NCI-H748 treated with DMSO at 0.1 percent for 48 hours (cell line): ENCODE data around the gene MAN1C1.

Experiments
- DNase-seq: peaks from one replicate; lab custom pipeline; 2025; lab: John Stamatoyannopoulos, UW

The MAN1C1 gene

DNA sequence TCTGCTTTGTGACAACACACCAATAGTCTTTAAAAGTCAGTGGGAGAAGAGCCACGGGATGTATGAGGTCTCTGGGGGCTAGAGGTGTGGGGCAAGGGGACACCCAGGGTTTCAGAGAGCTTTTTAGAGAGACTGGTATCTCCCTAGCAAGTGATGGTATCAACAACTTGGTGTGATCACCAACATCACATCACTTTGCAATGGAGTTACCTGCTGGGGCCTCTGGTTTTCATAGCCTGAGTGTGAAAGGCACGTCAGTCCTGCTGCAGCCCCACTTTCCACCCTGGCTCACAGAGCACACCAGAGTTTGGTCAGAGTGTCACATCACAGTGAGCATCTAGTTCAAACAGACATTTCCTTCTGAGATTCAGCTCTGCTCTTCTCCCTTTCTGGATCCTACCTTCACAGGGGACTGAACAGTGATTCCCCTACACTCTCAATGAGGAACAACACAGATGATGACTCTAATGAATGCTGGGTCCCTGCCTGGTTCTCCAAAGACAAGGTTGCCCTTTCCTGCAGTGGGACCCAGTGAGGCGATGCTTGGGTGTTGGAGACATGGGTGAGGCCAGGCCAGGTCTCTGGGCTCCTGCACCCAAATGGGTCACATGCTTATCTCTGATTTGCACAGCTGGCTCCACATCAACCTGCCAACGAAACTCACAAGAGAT is 2.0 kb upstream of the MAN1C1 start:
- no peak for DNase-seq

DNA sequence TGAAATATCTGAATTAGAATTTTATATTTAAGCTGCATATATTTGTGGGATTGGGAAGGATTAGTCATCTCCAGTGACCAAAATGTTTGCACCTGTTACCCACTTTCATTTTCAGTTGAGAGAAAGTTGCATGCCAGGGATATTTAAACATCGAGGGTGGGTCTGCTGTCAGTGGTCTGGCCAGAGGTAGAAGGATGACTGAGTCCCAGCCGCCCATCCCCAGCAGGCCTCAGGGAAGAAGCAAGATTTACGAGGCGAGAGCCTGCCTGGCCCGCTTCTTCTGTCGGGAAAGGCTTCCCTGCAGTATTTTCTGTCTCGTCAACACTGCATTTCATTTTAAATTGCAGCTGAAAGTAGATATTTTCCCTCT is 1.4 kb upstream of the MAN1C1 start:
- DNase-seq: no peak

DNA sequence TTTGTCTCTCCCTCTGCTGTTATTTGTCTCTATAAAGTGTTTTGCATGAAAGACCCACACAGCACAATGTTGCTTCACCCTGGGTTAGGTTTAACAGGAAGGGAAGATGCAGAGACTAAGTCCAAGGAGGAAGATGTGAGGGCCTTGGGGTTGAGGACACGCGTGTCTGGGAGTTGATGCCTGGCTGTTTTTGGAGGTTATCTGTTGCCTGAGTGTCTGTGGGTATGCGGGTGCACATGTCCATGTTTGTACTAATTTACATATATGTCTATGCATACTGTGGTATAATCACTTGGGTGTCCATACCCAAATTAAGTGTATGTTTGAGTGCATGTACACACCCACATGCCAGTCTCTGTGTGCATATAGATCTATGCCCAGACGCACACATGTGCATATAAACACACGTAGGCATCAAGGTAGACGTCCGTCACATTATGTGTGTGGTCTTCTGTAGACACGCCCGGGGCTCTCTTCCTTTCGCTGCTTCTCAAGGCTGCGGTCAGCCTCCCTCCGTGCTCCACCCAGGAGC is 962 bp upstream of the MAN1C1 start:
- DNase-seq: no peak

DNA sequence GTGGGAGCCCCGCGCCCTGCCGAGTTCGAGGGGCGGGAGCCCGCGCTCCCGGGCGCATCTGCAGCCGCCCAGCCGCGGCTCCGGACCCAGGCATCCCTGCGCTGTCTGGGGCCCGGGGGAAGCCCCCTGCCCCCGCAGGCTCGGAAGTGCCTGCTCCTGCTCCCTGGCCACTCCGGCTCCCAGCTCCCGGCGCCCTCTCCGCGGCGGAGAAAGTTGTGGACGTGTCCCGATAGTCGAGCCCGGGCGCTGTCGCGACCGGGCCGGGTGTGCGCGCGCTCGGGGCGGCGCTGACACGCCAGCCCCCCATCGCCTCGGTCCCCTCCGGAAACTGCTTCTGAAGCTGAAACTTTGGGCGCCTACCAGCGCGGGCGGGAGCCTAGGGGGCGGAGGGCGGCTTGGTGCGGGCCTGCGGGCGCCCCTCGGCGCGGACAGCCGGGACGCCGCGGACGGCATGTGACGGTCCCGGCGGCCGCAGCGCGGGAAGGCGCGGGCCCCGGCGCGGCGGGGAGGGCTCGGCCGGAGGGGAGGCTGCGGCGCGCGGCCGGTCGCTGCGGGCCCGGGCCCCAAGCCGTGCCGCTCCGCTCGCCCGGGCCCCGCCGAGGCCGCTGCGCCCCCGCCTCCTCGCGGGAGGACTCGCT is 515 bp downstream of the MAN1C1 start:
- no peak for DNase-seq

DNA sequence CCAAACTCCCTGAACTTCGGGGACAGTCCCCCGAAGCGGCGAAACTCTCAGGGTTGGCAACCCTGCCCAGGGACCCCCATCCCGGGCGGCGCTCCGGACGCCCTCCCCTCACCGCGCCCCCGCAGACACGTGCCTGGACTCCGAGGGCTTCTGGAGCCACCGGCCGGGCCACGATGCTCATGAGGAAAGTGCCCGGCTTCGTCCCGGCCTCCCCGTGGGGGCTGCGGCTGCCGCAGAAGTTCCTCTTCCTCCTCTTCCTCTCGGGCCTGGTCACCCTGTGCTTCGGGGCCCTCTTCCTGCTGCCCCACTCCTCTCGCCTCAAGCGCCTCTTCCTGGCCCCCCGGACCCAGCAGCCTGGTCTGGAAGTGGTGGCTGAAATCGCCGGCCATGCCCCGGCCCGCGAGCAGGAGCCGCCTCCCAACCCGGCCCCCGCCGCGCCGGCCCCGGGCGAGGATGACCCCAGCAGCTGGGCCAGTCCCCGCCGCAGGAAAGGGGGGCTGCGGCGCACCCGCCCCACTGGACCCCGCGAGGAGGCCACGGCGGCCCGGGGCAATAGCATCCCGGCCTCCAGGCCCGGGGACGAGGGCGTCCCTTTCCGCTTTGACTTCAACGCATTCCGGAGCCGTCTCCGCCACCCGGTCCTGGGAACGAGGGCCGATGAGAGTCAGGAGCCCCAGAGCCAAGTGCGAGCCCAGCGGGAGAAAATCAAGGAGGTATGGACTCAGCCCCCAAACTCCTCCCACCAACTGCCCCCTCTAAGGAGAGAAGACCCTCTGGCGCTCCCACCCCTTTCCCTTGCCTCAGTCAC is 1.2 kb downstream of the MAN1C1 start:
- DNase-seq: no peak

DNA sequence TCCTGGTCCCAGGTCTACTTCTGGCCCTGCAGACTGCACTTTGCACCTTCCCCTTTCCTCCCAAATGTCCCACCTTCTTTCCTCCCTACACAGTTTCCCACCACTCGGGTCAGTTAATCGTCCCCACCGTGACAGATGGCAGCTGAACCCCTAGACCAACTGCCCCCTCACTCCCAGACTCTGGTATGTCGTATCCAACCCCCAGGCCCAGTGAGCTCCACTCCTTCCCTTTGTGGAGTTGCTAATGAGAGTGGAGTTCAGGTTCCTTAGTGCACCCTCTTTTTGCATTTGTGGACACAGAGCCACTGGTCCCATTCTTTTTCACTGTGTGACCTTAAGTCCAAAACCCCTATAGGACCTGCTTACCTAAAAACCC is 1.8 kb downstream of the MAN1C1 start:
- DNase-seq: no peak

DNA sequence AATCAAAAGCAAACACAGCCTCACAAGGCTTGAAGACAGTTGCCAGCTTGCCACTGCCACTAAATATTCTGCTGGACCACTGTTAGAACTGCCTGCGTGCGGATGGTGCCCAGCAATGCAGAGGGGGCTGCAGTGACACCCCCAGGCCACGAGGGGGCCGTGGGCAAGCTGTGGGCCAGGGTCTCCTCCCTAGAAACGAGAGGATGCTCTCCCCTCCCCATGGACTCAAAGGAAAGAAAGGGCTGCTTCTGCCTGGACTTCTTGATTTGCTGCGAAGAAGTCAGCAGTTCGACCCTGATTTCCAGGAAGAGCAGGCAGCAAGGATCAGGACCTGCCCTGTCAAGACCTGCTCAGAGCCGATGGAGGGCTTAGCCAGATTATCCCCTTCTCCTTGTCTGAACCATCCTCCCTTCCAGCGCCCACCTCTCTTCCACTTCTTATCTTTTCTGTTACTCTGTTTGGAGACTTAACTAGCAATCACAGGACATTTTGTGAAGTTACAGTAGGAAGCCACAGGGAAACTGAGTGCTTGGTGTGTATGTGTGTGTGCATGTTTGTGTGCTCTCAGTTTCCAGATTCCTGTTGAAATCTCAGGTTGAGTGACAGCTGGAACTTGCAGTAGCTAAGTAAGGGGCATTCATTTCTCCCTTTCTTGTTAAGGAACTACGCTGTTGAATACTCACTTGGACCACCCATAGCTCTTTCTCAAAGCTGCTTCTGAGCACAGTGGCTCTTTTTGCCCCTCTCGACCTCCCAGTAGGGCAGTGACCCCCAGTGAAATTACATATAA is 2.7 kb downstream of the MAN1C1 start:
- DNase-seq: peak; percentile 6

DNA sequence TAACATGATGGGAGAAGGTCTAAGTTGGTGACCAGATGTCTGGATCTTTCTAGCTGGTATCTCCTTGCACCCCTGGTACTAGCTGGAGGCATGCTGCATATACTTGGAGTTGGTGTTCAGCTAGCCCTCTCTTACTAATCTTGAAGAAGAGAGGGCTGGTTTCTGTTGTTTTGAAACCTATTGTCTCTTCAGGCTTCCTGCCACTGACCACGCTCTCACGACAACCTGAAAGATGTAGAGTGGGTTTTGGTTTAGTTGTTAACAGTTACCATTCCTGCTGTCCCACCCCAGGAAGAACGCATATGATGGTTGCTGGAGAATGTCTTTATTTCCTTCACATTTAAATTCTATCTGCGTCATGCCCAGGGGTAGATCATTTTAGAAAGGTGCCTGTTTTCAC is 3.6 kb downstream of the MAN1C1 start:
- no peak for DNase-seq

DNA sequence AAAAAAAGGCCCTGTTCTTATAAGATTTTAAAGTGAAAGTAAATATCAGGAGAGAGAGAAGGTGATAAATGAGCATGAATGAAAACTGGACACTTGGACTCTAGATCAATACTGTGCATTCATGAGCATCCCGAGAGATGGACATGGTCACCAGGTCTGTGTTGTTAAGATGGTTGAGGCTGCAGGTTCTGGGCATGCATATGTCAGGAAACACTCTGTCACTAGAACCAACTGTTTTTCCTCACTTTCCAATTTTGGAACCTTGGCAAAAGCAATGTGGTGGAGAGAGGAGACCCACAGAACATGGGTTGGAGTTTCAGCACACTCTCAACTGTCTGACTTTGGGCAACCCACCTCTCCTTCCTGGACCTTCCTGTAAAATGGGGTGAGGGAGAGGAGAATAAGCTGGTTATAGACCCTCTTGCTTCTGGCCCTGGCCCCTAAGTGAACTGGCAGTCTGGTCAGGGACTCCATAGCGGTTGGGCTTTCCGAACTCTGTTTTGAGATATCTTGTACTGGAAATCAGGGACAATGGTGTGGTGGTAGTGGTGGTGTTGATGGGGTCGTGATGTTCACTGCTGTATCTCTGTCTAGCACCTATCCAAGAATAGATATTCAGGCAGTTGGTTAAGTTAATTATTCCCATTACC is 4.2 kb downstream of the MAN1C1 start:
- no peak for DNase-seq

DNA sequence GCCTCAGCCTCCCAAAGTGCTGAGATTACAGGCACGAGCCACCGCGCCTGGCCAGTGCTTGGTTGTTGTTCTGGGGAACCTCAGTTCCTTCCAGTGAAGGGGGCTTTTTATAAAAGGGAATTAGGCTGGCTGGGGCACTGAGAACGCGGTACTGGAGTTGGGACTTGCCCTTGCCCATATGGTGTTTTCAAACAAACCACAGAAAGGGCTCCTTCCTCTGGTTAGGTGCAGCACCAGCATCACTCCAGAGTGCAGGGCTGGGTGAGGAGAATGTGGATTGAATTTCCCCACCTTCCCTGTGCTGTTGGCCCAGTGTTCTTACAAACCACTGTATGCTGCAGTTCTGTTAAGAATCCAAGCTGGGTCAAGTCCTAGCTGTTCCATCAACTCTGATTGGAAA is 5.3 kb downstream of the MAN1C1 start:
- DNase-seq: no peak

DNA sequence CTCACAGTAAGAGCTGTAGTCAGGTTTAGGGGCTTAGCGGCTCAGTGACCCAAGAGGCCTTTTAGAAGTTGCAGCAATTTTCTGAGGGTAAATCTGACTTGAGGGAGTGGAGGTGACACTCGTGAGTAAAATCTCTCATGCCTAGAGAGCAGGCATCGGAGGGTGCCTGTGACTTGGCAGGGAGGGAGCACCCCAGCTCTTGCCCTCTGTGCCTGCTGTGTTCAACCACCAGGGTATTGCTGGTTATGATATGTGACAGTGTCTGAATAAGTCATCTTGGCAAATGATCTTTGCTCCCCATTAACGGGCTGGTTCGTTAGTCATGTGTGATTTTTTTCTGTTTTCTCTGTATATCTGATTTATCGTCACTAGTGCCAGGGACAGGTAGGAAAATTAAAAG is 5.9 kb downstream of the MAN1C1 start:
- no peak for DNase-seq

DNA sequence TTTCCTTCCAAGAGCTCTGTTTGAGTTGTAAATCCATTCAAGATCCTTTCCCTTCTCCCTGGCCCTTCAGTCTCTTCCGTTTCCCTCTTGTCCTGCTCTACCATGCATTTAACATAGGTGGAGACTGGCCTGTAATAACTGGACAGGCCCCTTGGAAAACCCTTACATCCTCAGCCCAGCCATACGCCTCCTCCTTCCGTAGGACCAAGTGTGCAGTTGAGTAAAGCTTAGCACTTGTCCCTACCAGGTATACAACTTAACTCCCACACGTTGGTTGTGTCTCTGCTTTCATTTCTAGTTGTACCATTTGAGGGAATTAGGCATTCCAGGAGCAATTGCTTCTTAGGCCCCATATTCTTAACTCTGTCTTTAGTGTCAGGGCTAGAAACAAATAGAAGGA is 6.4 kb downstream of the MAN1C1 start:
- DNase-seq: no peak

DNA sequence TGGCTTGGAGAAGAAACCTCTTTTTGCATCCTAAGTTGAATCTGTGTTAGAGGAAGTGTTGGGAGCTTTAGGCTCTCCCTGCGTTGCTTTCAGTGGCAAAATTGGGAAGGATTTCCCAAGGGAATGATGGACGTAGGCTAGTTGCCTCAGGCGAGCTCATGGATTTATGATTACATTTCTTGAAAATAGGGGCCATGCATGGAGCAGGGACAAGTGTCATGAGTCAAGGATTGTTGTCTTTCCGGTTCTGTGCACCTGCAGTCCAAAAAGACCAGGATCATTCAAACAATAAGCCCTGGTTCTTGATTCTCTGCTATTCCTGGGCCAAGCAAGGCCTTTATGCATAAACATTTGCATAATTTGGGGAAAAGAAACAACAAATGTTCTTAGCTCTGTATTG is 7.1 kb downstream of the MAN1C1 start:
- DNase-seq: no peak

DNA sequence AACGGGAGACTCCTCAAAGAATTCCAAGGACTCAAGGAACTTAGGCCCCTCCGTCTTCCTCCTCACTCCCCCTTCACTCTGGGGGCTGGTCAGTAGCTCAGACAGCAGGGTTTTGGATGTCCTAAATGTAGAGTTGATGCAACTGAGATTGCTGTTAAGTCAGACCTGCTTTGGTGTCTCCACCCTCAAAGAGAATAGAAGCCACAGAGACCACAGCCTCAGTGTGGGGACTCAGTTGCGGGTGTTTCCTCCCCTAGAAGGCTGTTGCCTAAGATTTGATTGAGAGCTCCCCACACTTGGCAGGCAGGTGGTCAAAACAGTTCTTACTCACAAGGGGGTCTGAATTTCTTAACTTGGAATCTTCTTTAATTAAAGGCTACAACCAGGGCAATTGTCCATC is 7.6 kb downstream of the MAN1C1 start:
- no peak for DNase-seq

DNA sequence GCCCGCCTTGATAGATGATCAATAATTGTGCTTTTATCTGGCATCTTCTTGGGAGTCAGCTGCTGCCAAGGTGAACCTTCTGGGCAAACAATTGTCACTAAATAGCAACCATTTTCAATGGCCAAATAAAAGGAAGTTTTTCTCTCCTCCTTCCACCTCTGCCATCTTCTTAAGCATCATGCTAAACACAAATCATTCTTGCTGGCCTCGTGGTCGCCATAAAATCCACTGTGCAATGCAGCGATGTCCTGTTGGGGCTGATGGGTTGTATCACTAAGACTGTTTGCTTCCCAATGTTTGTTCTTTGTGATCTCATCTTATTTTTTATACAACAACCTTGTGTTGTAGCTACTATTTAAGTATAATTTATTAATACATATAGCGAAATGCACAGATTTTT is 8.0 kb downstream of the MAN1C1 start:
- DNase-seq: no peak

DNA sequence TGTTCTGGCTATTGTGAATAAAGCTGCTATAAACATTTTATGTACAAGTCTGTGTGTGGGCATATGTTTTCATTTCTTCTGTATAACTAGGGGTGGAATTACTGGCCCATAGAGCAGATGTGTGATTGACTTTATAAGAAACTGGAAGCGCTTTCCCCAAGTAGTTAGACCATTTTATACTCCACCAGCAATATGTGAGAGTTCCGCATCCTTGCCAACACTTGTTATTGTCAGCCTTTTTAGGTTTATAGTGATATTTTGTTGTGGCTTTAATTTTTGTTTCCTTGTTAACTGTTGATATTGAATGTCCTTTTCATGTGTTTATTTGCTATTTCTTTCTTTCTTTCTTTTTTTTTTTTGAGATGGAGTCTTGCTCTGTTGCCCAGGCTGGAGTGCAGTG is 9.4 kb downstream of the MAN1C1 start:
- no peak for DNase-seq

DNA sequence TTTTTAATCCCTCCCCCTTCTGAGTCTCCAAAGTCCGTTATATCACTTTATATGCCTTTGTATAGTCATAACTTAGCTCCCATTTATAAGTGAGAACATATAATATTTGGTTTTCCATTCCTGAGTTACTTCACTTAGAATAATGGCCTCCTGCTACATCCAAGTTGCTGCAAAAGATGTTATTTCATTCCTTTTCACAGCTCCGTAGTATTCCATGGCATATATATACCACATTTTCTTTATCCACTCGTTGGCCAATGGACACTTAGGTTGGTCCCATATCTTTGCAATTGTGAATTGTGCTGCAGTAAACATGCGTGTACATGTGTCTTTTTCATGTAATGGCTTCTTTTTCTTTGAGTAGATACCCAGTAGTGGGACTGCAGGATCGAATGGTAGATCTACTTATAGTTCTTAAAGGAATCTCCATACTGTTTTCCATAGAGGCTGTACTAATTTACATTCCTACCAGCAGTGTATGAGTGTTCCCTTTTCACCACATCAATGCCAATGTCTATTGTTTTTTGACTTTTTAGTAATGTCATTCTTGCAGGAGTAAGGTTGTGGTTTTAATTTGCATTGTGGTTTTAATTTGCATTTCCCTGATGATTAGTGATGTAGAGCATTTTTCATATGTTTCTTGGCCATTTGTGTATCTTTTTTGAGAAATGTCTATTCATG is 12.3 kb downstream of the MAN1C1 start:
- DNase-seq: no peak

DNA sequence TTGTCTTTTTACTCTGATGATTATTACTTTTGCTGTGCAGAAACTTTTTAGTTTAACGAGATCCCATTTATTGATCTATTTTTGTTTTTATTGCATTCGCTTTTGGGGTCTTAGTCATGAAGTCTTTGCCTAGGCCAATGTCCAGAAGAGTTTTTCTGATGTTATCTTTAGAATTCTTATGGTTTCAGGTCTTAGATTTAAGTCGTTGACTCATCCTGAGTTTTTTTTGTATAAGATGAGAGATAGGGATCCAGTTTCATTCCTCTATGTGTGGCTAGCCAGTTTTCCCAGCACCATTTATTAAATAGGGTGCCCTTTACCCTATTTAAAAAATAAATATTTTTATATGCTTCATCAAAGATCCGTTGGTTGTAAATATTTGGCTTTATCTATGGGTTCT is 13.2 kb downstream of the MAN1C1 start:
- no peak for DNase-seq

DNA sequence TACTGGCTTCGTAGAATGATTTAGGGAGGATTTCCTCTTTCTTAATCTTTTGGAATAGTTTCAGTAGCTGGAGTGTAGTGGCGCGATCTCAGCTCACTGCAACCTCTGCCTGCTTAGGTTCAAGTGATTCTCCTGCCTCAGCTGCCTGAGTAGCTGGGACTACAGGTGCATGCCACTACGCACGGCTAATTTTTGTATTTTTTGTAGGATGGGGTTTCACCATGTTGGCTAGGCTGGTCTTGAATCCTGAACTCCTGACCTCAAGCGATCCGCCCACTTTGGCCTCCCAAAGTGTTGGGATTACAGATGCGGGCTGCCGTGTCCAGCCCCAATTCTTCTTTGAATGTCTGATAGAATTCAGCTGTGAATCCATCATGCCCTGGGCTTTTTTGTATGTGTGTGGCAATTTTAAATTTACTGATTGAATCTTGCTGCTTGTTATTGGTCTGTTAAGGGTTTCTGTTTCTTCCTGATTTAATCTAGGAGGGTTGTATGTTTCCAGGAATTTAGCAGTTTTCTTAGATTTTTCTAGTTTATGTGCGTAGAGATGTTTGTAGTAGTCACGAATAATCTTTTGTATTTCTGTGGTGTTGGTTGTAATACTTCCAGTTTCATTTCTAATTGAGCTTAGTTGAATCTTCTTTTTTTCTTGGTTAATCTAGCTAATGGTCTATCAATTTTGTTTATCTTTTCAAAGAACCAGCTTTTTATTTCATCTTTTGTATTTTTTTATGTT is 15.3 kb downstream of the MAN1C1 start:
- DNase-seq: no peak

DNA sequence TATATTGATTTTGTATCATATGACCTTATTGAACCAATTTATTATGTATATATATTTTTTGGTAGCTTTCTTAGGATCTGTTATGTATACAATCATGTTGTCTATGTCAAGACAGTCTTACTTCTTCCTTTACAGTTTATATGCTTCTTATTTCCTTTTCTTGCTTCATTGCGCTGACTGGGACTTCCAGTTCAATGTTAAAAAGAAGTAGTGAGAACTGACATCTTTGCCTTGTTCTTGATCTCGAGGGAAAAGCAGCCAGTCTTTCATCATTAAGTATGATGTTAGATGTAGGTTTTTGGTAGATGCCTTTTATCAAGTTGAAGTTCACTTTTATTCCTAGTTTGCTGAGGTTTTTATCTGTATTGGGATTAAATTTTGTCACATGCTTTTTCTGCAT is 17.5 kb downstream of the MAN1C1 start:
- no peak for DNase-seq

DNA sequence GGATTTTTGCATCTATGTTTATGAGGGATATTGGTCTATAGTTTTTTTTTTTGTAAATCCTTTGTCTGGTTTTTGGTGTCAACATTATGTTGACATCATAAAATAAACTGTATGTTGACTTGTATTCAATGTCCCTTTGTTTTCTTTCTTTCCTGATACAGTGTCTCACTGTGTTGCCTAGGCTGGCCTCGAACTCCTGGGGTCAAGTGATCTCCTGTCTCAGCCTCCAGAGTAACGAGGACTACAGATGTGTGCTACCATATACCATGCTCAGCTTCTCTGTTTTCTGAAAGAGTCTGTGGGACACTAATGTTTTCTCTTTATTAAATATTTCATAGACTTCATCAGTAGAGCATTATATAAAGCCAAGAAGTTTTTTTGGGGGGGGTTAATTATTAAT is 18.3 kb downstream of the MAN1C1 start:
- DNase-seq: no peak
